MM.1S (cell line): ENCODE results near the gene UNC5C.

Source experiments
- DNase-seq: peaks from one replicate; pipeline ENCODE4 v3.0.0-alpha.2; 2015
- H2AFZ ChIP-seq: fragments of 300-600 bp; sonication (generic); 2 replicates; pipeline ENCODE4 v1.6.0; 2016; ENCODE audit warnings: antibody characterized with exemption, low read length
- H3F3A ChIP-seq: fragments of 300-600 bp; sonication (generic); 2 replicates; pipeline ENCODE4 v1.6.1; 2016; ENCODE audit warnings: mild to moderate bottlenecking, antibody characterized with exemption, low read length, moderate library complexity, mixed read lengths; ENCODE audit not compliant: insufficient read depth
- H3K27ac ChIP-seq: fragments of 300-600 bp; sonication (generic); 2 replicates; pipeline ENCODE4 v1.5.1; 2016; ENCODE audit warnings: mild to moderate bottlenecking, low read length
- H3K27me3 ChIP-seq: fragments of 300-600 bp; sonication (generic); replicated peaks from 2 replicates; pipeline ENCODE4 v1.6.0; 2016; ENCODE audit warnings: low read length; ENCODE audit not compliant: insufficient read depth
- H3K36me3 ChIP-seq: fragments of 300-600 bp; sonication (generic); replicated peaks from 2 replicates; pipeline ENCODE4 v1.6.1; 2016; ENCODE audit warnings: mild to moderate bottlenecking, low read length, mixed read lengths; ENCODE audit not compliant: insufficient read depth
- H3K4me1 ChIP-seq: fragments of 300-600 bp; sonication (generic); 2 replicates; pipeline ENCODE4 v1.6.1; 2016; ENCODE audit warnings: low read length, mixed read lengths
- H3K4me2 ChIP-seq: fragments of 300-600 bp; sonication (generic); 2 replicates; pipeline ENCODE4 v1.6.0; 2016; ENCODE audit warnings: low read depth, low read length
- H3K4me3 ChIP-seq: fragments of 300-600 bp; sonication (generic); 2 replicates; pipeline ENCODE4 v1.5.1; 2016; ENCODE audit warnings: low read length, mixed read lengths
- H3K79me2 ChIP-seq: fragments of 300-600 bp; sonication (generic); 2 replicates; pipeline ENCODE4 v1.6.1; 2016; ENCODE audit warnings: mixed run types, low read length, mixed read lengths
- H3K9ac ChIP-seq: fragments of 300-600 bp; sonication (generic); 2 replicates; pipeline ENCODE4 v1.6.1; 2016; ENCODE audit warnings: low read length, mixed read lengths
- H3K9me2 ChIP-seq: fragments of 300-600 bp; sonication (generic); replicated peaks from 2 replicates; pipeline ENCODE4 v1.6.1; 2016; ENCODE audit warnings: mild to moderate bottlenecking, low read length, mixed read lengths; ENCODE audit not compliant: insufficient read depth
- H3K9me3 ChIP-seq: fragments of 300-600 bp; sonication (generic); replicated peaks from 2 replicates; pipeline ENCODE4 v1.6.1; 2016; ENCODE audit warnings: mild to moderate bottlenecking, low read length, mixed read lengths; ENCODE audit not compliant: insufficient read depth
- H4K20me1 ChIP-seq: fragments of 300-600 bp; sonication (generic); 2 replicates; pipeline ENCODE4 v1.6.1; 2016; ENCODE audit warnings: mild to moderate bottlenecking, low read length, moderate library complexity, mixed read lengths; ENCODE audit not compliant: insufficient read depth
- EZH2 ChIP-seq: fragments of 300-600 bp; sonication (generic); optimal IDR thresholded peaks from 2 replicates; pipeline ENCODE3; 2017; ENCODE audit warnings: low read depth, mild to moderate bottlenecking, antibody characterized with exemption, low read length, mixed read lengths
- EZH2phosphoT487 ChIP-seq: fragments of 300-600 bp; sonication (generic); IDR thresholded peaks from 2 replicates; pipeline ENCODE4 v1.6.1; 2018; ENCODE audit warnings: antibody characterized with exemption, low read length
- TF ChIP-seq, protein P1 (sequence below): fragments of 300-600 bp; sonication (generic); IDR thresholded peaks from 2 replicates; pipeline ENCODE4 v1.5.1; 2016; ENCODE audit warnings: antibody characterized with exemption, low read length, mixed read lengths

The UNC5C gene

DNA sequence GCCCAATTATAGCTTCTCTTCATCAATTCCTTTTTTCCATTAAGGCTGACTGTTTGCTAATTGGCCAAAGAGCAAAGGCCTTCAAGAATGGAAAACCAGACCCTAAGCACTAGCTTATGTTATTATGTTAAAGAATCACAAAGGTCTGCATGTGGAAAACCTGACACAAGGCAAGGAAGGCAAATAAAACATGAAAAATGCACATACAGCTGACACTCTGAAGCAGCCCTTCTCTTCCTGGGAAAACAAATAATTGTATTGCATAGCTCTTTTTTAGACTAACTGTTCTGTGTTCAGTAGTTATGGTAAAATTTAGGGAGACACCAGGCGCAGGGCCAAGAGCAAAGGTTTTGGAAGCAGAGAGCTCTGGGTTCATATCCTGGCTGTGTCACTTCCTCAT lies 223.1 kb downstream of the UNC5C start:
- Histone ChIP-seq H3K79me2 (no peaks in the 10 kb centered on the region), H3K27ac (no peak overlapping the region), H2AFZ (no peak overlapping the region), H3K9me2 (no peaks in the 10 kb centered on the region), H3K27me3 (no peaks in the 10 kb centered on the region), H3K4me1 (no peaks in the 10 kb centered on the region), H3K9ac (no peak overlapping the region), H3K4me2 (no peak overlapping the region), H3F3A (no peaks in the 10 kb centered on the region), H3K4me3 (no peak overlapping the region), H3K36me3 (no peaks in the 10 kb centered on the region), H3K9me3 (no peaks in the 10 kb centered on the region), H4K20me1 (no peaks in the 10 kb centered on the region)
- no peak for DNase-seq
- no peak for TF ChIP-seq EZH2
- TF ChIP-seq, protein P1, sequence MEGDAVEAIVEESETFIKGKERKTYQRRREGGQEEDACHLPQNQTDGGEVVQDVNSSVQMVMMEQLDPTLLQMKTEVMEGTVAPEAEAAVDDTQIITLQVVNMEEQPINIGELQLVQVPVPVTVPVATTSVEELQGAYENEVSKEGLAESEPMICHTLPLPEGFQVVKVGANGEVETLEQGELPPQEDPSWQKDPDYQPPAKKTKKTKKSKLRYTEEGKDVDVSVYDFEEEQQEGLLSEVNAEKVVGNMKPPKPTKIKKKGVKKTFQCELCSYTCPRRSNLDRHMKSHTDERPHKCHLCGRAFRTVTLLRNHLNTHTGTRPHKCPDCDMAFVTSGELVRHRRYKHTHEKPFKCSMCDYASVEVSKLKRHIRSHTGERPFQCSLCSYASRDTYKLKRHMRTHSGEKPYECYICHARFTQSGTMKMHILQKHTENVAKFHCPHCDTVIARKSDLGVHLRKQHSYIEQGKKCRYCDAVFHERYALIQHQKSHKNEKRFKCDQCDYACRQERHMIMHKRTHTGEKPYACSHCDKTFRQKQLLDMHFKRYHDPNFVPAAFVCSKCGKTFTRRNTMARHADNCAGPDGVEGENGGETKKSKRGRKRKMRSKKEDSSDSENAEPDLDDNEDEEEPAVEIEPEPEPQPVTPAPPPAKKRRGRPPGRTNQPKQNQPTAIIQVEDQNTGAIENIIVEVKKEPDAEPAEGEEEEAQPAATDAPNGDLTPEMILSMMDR = no peak
- no peak for TF ChIP-seq EZH2phosphoT487

DNA sequence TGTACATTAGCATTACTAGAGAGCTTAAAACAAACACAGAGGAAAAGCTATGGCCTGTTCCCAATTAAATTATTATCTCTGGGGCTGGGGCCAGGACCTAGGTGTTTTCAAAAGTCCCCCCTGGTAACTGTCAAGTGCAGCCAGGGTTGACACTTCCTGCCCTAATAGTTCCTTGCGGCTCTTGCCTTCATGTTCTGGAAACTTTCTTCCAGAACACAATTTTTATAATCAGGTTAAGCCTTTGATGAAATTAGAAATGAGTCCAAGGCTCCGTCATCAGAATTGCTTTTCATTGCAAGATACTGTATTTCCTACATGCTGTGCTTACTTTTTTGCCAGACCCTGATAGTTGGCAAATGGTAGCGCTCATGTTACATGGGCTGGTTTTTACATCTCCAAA lies 229.6 kb downstream of the UNC5C start:
- H3K4me3 ChIP-seq = no peak overlapping the region
- no peaks in the 10 kb centered on the region for H3F3A ChIP-seq
- no peak overlapping the region for H3K9ac ChIP-seq
- TF ChIP-seq EZH2phosphoT487 = no peak
- TF ChIP-seq, protein P1 = no peak
- TF ChIP-seq EZH2 = no peak
- H3K27me3 ChIP-seq = no peaks in the 10 kb centered on the region
- DNase-seq = no peak
- H3K27ac ChIP-seq = no peak overlapping the region
- H3K9me2 ChIP-seq = no peaks in the 10 kb centered on the region
- no peaks in the 10 kb centered on the region for H3K79me2 ChIP-seq
- no peaks in the 10 kb centered on the region for H4K20me1 ChIP-seq
- H3K36me3 ChIP-seq = no peaks in the 10 kb centered on the region
- no peak overlapping the region for H2AFZ ChIP-seq
- no peaks in the 10 kb centered on the region for H3K9me3 ChIP-seq
- H3K4me2 ChIP-seq = no peak overlapping the region
- no peaks in the 10 kb centered on the region for H3K4me1 ChIP-seq

DNA sequence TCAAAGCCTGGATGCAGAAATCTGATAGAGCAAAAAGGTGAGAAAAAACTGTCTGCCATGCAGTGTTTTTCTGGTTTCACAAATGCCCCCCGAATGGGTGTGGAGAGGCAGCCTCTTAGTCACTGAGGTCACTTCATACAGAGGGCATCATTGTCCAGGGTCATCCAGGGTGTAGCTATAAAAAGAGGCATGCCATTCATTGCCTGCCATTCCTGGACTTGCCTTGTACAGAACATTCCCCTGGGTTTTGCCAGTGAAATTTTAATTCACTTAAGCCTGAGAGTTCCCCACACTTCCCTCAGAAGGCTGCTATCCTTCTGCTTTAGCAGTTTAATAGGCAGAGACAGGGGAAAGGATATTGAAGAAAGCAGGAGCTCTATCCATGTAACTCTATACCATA lies 230.3 kb downstream of the UNC5C start:
- H3K79me2 ChIP-seq = no peaks in the 10 kb centered on the region
- no peak overlapping the region for H3K4me2 ChIP-seq
- no peaks in the 10 kb centered on the region for H3K4me1 ChIP-seq
- no peak for DNase-seq
- H3K9ac ChIP-seq = no peak overlapping the region
- H3K27ac ChIP-seq = no peak overlapping the region
- no peaks in the 10 kb centered on the region for H3K9me3 ChIP-seq
- H3F3A ChIP-seq = no peaks in the 10 kb centered on the region
- H2AFZ ChIP-seq = no peak overlapping the region
- no peaks in the 10 kb centered on the region for H3K9me2 ChIP-seq
- no peaks in the 10 kb centered on the region for H3K27me3 ChIP-seq
- no peaks in the 10 kb centered on the region for H3K36me3 ChIP-seq
- H3K4me3 ChIP-seq = no peak overlapping the region
- H4K20me1 ChIP-seq = no peaks in the 10 kb centered on the region
- no peak for TF ChIP-seq EZH2phosphoT487
- no peak for TF ChIP-seq EZH2
- TF ChIP-seq, protein P1 = no peak

DNA sequence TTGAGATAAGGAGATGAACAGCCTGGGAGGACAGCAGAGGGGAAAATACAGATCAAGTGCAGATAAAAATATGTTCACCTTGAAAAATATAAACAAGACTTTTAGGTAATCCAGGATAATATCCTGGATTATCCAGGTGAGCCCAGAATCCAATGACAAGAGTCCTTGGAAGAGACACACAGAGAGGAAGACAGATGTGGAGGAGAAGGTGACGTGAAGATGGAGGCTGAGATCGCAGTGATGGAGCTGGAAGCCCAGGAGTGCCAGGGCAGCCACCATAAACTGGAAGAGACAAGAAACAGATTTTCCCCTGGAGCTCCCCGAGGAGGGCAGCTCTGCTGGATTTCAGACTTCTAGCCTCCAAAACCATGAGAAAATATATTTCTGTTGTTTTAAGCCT lies 230.7 kb downstream of the UNC5C start:
- no peaks in the 10 kb centered on the region for H3K79me2 ChIP-seq
- H3K36me3 ChIP-seq = no peaks in the 10 kb centered on the region
- H3K4me2 ChIP-seq = no peak overlapping the region
- no peaks in the 10 kb centered on the region for H4K20me1 ChIP-seq
- no peak overlapping the region for H3K27ac ChIP-seq
- no peaks in the 10 kb centered on the region for H3K9me3 ChIP-seq
- no peaks in the 10 kb centered on the region for H3K27me3 ChIP-seq
- H3K9me2 ChIP-seq = no peaks in the 10 kb centered on the region
- no peaks in the 10 kb centered on the region for H3F3A ChIP-seq
- DNase-seq = no peak
- H3K9ac ChIP-seq = no peak overlapping the region
- TF ChIP-seq, protein P1 = no peak
- TF ChIP-seq EZH2phosphoT487 (no peak), EZH2 (no peak)
- no peak overlapping the region for H3K4me3 ChIP-seq
- no peak overlapping the region for H2AFZ ChIP-seq
- no peaks in the 10 kb centered on the region for H3K4me1 ChIP-seq
